Effector memory CD4-positive, alpha-beta T cell (primary cell): ENCODE results near the gene MFAP5.

Experiments
- DNase-seq, 3 donors: peaks; one replicate each; pipeline ENCODE4 v3.0.0-alpha.2; 2020
- H3K27ac ChIP-seq: 2 replicates; pipeline ENCODE4 v1.7.0; 2013; ENCODE audit warnings: mild to moderate bottlenecking, low read length, moderate library complexity; ENCODE audit not compliant: insufficient read depth, poor library complexity, severe bottlenecking
- H3K27me3 ChIP-seq: replicated peaks from 2 replicates; pipeline ENCODE4 v1.7.0; 2013; ENCODE audit warnings: mild to moderate bottlenecking, low read length; ENCODE audit not compliant: insufficient read depth, control insufficient read depth, poor library complexity, severe bottlenecking
- H3K36me3 ChIP-seq: 2 replicates; pipeline ENCODE4 v1.7.0; 2013; ENCODE audit warnings: mild to moderate bottlenecking, low read length, moderate library complexity; ENCODE audit not compliant: control insufficient read depth, insufficient read depth
- H3K4me1 ChIP-seq: 2 replicates; pipeline ENCODE4 v1.7.0; 2013; ENCODE audit warnings: low read length, mild to moderate bottlenecking; ENCODE audit not compliant: control insufficient read depth, insufficient read depth, poor library complexity, severe bottlenecking
- H3K4me3 ChIP-seq: 2 replicates; pipeline ENCODE4 v1.7.0; 2013; ENCODE audit warnings: low read length, low read depth, mild to moderate bottlenecking; ENCODE audit not compliant: insufficient read depth, poor library complexity, severe bottlenecking
- H3K9me3 ChIP-seq: 2 replicates; pipeline ENCODE4 v1.7.0; 2013; ENCODE audit warnings: mild to moderate bottlenecking, low read length, moderate library complexity; ENCODE audit not compliant: control insufficient read depth

MFAP5 gene

GRCh38 chr12:8676651-8677050 lies 14.0 kb upstream of the MFAP5 start:
- no peak for DNase-seq
- H3K4me3 ChIP-seq = no peak overlapping the region
- H3K27me3 ChIP-seq = no peaks in the 10 kb centered on the region
- H3K4me1 ChIP-seq = no peaks in the 10 kb centered on the region
- no peaks in the 10 kb centered on the region for H3K9me3 ChIP-seq
- H3K27ac ChIP-seq = no peak overlapping the region
- H3K36me3 ChIP-seq = no peaks in the 10 kb centered on the region

GRCh38 chr12:8675591-8676036 lies 13.0 kb upstream of the MFAP5 start:
- no peak overlapping the region for H3K27ac ChIP-seq
- no peaks in the 10 kb centered on the region for H3K27me3 ChIP-seq
- no peaks in the 10 kb centered on the region for H3K4me1 ChIP-seq
- no peaks in the 10 kb centered on the region for H3K36me3 ChIP-seq
- H3K9me3 ChIP-seq = no peaks in the 10 kb centered on the region
- no peak for DNase-seq
- no peak overlapping the region for H3K4me3 ChIP-seq

- H3K27ac ChIP-seq = no peak overlapping the region
- H3K9me3 ChIP-seq = no peaks in the 10 kb centered on the region
- no peaks in the 10 kb centered on the region for H3K4me1 ChIP-seq
- no peaks in the 10 kb centered on the region for H3K36me3 ChIP-seq
- H3K4me3 ChIP-seq = no peak overlapping the region
- H3K27me3 ChIP-seq = no peaks in the 10 kb centered on the region
- no peak for DNase-seq
These were observed 9.8 kb upstream of the MFAP5 start for GRCh38 chr12:8672381-8672780.

- H3K27me3 ChIP-seq = no peaks in the 10 kb centered on the region
- no peaks in the 10 kb centered on the region for H3K4me1 ChIP-seq
- H3K4me3 ChIP-seq = no peak overlapping the region
- DNase-seq = no peak
- H3K9me3 ChIP-seq = no peaks in the 10 kb centered on the region
- no peak overlapping the region for H3K27ac ChIP-seq
- no peaks in the 10 kb centered on the region for H3K36me3 ChIP-seq
These were observed 5.8 kb upstream of the MFAP5 start for GRCh38 chr12:8668441-8668840.

DNA sequence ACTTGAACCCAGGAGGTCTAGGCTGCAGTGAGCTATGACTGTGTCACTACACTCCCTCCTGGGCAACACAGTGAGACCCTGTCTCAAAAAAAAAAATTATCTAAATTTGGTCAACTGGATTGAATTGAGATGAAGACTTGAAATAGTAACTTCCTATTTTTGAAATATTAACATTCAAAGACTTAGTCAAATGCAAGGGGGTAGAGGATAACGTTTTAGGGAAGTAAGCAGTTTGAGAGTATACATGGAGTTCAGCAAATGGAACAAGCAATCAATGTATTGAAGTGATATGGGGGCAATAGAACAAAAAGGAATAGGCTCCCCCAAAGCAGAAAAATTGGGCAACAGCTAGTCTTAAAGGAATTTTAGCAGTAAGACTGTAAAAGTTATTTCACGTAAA lies 4.6 kb upstream of the MFAP5 start:
- H3K27me3 ChIP-seq = no peaks in the 10 kb centered on the region
- no peaks in the 10 kb centered on the region for H3K36me3 ChIP-seq
- H3K4me3 ChIP-seq = no peak overlapping the region
- no peaks in the 10 kb centered on the region for H3K9me3 ChIP-seq
- H3K4me1 ChIP-seq = no peaks in the 10 kb centered on the region
- DNase-seq = no peak
- no peak overlapping the region for H3K27ac ChIP-seq

DNA sequence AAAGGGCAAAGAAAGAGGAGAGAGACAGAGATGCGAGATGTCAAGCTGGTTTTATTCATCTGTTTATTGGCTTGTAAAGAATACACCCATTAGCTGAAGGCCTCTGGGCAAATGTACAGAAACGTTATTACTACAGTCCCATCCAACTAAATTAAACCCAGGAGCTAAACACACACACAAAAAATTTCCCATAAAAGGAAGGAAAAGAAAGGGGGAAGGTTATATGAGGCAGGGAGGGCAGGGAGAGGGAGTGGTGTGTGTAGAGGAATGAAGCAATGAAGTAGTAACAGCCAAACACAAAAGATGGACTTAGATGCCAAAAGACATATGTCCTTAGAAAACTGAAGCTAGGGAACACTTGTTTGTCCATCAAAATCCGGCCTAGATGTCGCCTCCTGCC lies 3.1 kb upstream of the MFAP5 start:
- no peaks in the 10 kb centered on the region for H3K4me1 ChIP-seq
- no peak overlapping the region for H3K4me3 ChIP-seq
- no peaks in the 10 kb centered on the region for H3K36me3 ChIP-seq

DNA sequence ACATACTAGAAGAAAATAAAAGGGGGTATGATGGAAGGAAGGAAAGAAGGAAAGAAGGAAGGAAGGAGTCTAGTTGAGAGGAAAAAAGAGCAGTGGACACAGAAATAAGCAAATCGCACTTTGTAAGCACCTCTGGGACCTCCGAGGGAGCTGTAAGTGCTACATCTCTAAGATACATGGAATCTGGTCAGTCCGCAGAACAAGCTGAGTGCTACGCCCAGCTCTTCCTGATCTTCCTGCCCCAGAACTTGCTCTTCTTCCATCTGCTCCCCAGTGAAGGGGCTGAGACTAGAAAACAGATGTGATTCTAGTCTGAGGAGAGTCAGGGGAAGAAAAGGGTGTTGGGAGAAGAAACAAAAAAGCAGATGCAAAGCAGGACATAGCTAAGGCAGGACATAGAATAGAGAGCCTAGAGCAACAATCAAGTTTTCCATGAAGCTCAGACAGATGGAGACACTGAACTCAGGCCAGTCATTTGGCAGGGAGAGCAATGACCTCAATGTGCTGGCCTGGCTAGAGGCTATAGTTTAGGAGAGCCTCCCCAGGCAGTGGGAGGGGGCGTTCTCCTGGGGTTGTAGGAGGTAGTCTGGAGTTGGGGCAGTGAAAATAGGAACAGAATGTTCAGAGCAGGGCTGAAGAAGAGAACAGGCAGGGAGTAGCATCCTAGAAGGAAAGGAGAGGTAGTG lies 1.7 kb upstream of the MFAP5 start:
- no peak for DNase-seq
- H3K36me3 ChIP-seq = no peaks in the 10 kb centered on the region
- no peaks in the 10 kb centered on the region for H3K27me3 ChIP-seq
- no peak overlapping the region for H3K27ac ChIP-seq
- H3K4me3 ChIP-seq = no peak overlapping the region
- H3K4me1 ChIP-seq = no peaks in the 10 kb centered on the region
- no peaks in the 10 kb centered on the region for H3K9me3 ChIP-seq

More for the DNA sequence above, 3.1 kb upstream of the MFAP5 start:
- Histone ChIP-seq H3K27ac (no peak overlapping the region), H3K27me3 (no peaks in the 10 kb centered on the region), H3K9me3 (no peaks in the 10 kb centered on the region)
- DNase-seq = no peak

DNA sequence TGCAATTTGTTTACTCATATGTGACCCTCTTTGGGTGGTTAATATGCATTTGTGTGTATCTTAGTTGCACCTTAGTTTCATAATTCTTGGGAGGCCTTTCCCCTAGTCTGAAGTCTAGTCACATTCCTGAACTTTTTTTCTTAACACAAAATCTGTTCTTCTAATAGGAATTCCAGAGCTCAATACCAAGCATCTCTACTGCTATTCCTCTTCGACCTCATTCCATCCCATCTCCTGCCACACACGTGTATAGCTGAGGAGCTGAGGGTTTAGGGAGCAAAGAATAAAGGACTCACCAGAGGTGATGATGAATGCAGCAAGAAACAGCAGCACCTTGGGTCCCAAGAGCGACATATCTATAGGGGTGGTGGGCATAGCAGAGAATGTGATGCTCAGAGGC lies 875 bp downstream of the MFAP5 start:
- no peak for DNase-seq
- Histone ChIP-seq H3K9me3 (no peaks in the 10 kb centered on the region), H3K27me3 (no peaks in the 10 kb centered on the region), H3K4me1 (no peaks in the 10 kb centered on the region), H3K36me3 (no peaks in the 10 kb centered on the region), H3K27ac (no peak overlapping the region), H3K4me3 (no peak overlapping the region)

DNA sequence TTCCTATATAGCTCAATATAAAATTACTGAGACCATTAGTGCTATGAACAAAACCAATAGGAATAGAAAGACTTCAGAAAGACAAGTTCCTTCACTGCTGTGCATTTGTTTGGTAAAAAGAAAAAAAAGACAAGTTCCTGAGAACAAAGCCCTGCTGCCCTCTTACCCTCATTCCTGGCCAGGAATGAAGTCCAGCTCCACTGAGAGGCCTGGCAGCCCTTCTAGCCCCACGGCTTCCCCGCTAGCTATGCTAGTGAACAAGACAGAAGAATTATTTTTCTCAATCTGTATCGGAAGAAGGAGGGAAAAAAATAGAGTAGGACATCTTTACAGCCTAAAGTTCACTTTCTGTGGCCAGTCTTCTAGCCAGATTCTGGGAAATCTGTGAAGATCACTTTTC lies 1.6 kb downstream of the MFAP5 start:
- H3K4me3 ChIP-seq = no peak overlapping the region
- no peaks in the 10 kb centered on the region for H3K27me3 ChIP-seq
- no peak overlapping the region for H3K27ac ChIP-seq
- H3K9me3 ChIP-seq = no peaks in the 10 kb centered on the region
- no peaks in the 10 kb centered on the region for H3K4me1 ChIP-seq
- H3K36me3 ChIP-seq = no peaks in the 10 kb centered on the region
- DNase-seq = no peak

- DNase-seq = no peak
- no peaks in the 10 kb centered on the region for H3K4me1 ChIP-seq
- H3K36me3 ChIP-seq = no peaks in the 10 kb centered on the region
- H3K27me3 ChIP-seq = no peaks in the 10 kb centered on the region
- H3K27ac ChIP-seq = no peak overlapping the region
- H3K9me3 ChIP-seq = no peaks in the 10 kb centered on the region
- no peak overlapping the region for H3K4me3 ChIP-seq
These were observed 4.3 kb downstream of the MFAP5 start for GRCh38 chr12:8658346-8658745.
